WTC11 (cell line): ENCODE measurements around the gene PIEZO1.

Source experiments
- CDX4 ChIP-seq: fragments of 250-450 bp; sonication (Bioruptor Pico); IDR thresholded peaks from 2 replicates; pipeline ENCODE4 v1.9.0; 2021; ENCODE audit warnings: moderate library complexity, mild to moderate bottlenecking, inconsistent platforms, borderline replicate concordance
- CREM ChIP-seq: sonication (generic); formaldehyde crosslinking; IDR thresholded peaks from 2 replicates; pipeline ENCODE4 v1.8.1; 2022; ENCODE audit warnings: mild to moderate bottlenecking, missing genetic modification reagents, moderate library complexity
- CTCF ChIP-seq: fragments of 200-600 bp; IDR thresholded peaks from 2 replicates; pipeline ENCODE4 v1.8.0; 2022; ENCODE audit warnings: antibody characterized with exemption
- ESRRA ChIP-seq: sonication (generic); formaldehyde crosslinking; IDR thresholded peaks from 2 replicates; pipeline ENCODE4 v1.8.1; 2022; ENCODE audit warnings: mild to moderate bottlenecking, missing genetic modification reagents, borderline replicate concordance
- ETV6 ChIP-seq: sonication (generic); formaldehyde crosslinking; IDR thresholded peaks from 2 replicates; pipeline ENCODE4 v1.8.1; 2022; ENCODE audit warnings: mild to moderate bottlenecking, missing genetic modification reagents
- MAX ChIP-seq: sonication (generic); formaldehyde crosslinking; IDR thresholded peaks from 2 replicates; pipeline ENCODE4 v1.8.0; 2022; ENCODE audit warnings: mild to moderate bottlenecking, missing genetic modification reagents
- SMAD3 ChIP-seq: sonication (generic); formaldehyde crosslinking; IDR thresholded peaks from 2 replicates; pipeline ENCODE4 v1.8.0; 2022; ENCODE audit warnings: missing genetic modification reagents, mild to moderate bottlenecking, borderline replicate concordance
- ZNF532 ChIP-seq: fragments of 250-450 bp; sonication (Bioruptor Pico); IDR thresholded peaks from 2 replicates; pipeline ENCODE4 v1.9.0; 2021; ENCODE audit warnings: mild to moderate bottlenecking, borderline replicate concordance

- TF ChIP-seq CTCF (no peak), SMAD3 (CRISPR knock-in tag) (no peak), ETV6 (CRISPR knock-in tag) (no peak), ZNF532 (no peak), ESRRA (CRISPR knock-in tag) (no peak), MAX (CRISPR knock-in tag) (no peak), CREM (CRISPR knock-in tag) (no peak), CDX4 (CRISPR knock-in tag) (no peak)
Measured at GRCh38 chr16:88754109-88754911, 30.7 kb downstream of the PIEZO1 start.
